HepG2 (cell line): ENCODE results near the gene GAS2. TPM values are rescaled to one million over a fixed set of nuclear protein-coding genes. Genes with fewer than 3 reads are reported as not detected.

Source experiments
- ARID3A ChIP-seq: IDR thresholded peaks from 2 replicates; pipeline ENCODE4 v1.6.1; 2012; ENCODE audit warnings: low read depth, low read length, improper control_type of control experiment
- BORCS8-MEF2B ChIP-seq: sonication (generic); formaldehyde crosslinking; IDR thresholded peaks from 2 replicates; pipeline ENCODE4 v1.8.0; 2022; ENCODE audit warnings: mild to moderate bottlenecking, missing genetic modification reagents
- FOXA3 ChIP-seq: IDR thresholded peaks from 2 replicates; pipeline ENCODE4 v1.6.1; 2016; ENCODE audit warnings: missing genetic modification reagents, missing compliant biosample characterization
- FOXK1 ChIP-seq: sonication (generic); formaldehyde crosslinking; IDR thresholded peaks from 2 replicates; pipeline ENCODE4 v1.4.0; 2020; ENCODE audit warnings: low read depth, missing genetic modification reagents, borderline replicate concordance
- HIC2 ChIP-seq: sonication (generic); formaldehyde crosslinking; IDR thresholded peaks from 2 replicates; pipeline ENCODE4 v1.9.0; 2022; ENCODE audit warnings: low read depth, missing genetic modification reagents
- SOX13 ChIP-seq, 3 experiments: fragments of 450-650 bp in 1 of 3; sonication (generic) in 1 of 3; formaldehyde crosslinking in 1 of 3; IDR thresholded peaks in 2 of 3; conservative IDR thresholded peaks in 1 of 3; 2 replicates each; pipeline versions ENCODE4 v1.5.0 to v1.6.1; 2016 to 2020; ENCODE audit warnings: antibody characterized with exemption in 1 of 3, mild to moderate bottlenecking in 1 of 3, missing compliant biosample characterization in 1 of 3, missing genetic modification reagents in 1 of 3, moderate library complexity in 1 of 3
- SP140L ChIP-seq: sonication (generic); formaldehyde crosslinking; IDR thresholded peaks from 2 replicates; pipeline ENCODE4 v1.4.0; 2020; ENCODE audit warnings: missing genetic modification reagents, borderline replicate concordance
- SRF ChIP-seq: IDR thresholded peaks from 2 replicates; pipeline ENCODE4 v1.6.1; 2011; ENCODE audit warnings: mild to moderate bottlenecking, low read depth, low read length, moderate library complexity
- TBX3 ChIP-seq: fragments of 450-650 bp; IDR thresholded peaks from 2 replicates; pipeline ENCODE4 v1.6.1; 2017; ENCODE audit warnings: antibody characterized with exemption, mild to moderate bottlenecking, inconsistent platforms, borderline replicate concordance
- XBP1 ChIP-seq: sonication (generic); formaldehyde crosslinking; IDR thresholded peaks from 2 replicates; pipeline ENCODE4 v1.5.0; 2020; ENCODE audit warnings: missing genetic modification reagents
- ZHX2 ChIP-seq, 2 experiments: sonication (generic) in 1 of 2; formaldehyde crosslinking in 1 of 2; IDR thresholded peaks; 2 replicates each; pipeline versions ENCODE4 v1.6.1 to v1.9.0; 2014 to 2022; ENCODE audit warnings: antibody characterized with exemption in 1 of 2, borderline replicate concordance in 1 of 2, inconsistent platforms in 1 of 2, low read depth in 1 of 2, missing genetic modification reagents in 1 of 2
- ZNF331 ChIP-seq: sonication (generic); formaldehyde crosslinking; IDR thresholded peaks from 2 replicates; pipeline ENCODE4 v1.4.0; 2020; ENCODE audit warnings: missing genetic modification reagents
- polyA plus RNA-seq, 8 experiments: library from polyadenylated mRNA; depleted of rRNA in 3 of 8; stranded (reverse) in 7 of 8; unstranded in 1 of 8; fragments of >200 nt; fragmentation: Illumina TruSeq in 4 of 8; extraction: Trizol in 4 of 8; gene quantifications; 2 replicates each; pipeline versions ENCODE4 v1.2.1 to v1.2.3, GENCODE V29; 2011 to 2016; ENCODE audit warnings: low read depth in 4 of 8, missing spikeins in 1 of 8, mixed read lengths in 1 of 8; ENCODE audit not compliant: insufficient read depth in 1 of 8
- total RNA-seq, 5 experiments: library from RNA; depleted of rRNA; stranded (reverse); fragments of >200 nt; fragmentation: Illumina TruSeq; extraction: Trizol; gene quantifications; 2 replicates each; pipeline ENCODE4 v1.2.3, GENCODE V29; 2016; ENCODE audit warnings: low read depth in 1 of 5
- TF ChIP-seq, protein P1 (sequence below): IDR thresholded peaks from 2 replicates; pipeline ENCODE4 v1.6.1; 2016; ENCODE audit warnings: low read depth, missing genetic modification reagents, missing compliant biosample characterization

The GAS2 gene
- total and polyA plus RNA-seq, 2 of the 13 experiments (the other 11 are each of a cell fraction or from before 2014, with no cell fraction given), result 26.0 to 85.1 TPM

- TF ChIP-seq ZHX2 (IDR thresholded peaks at IDR 0.05; ENCODE audit: low read depth), result no peak
- no peak for TF ChIP-seq ZHX2 (CRISPR knock-in tag; IDR thresholded peaks at IDR 0.05; ENCODE audit: borderline replicate concordance)
- TF ChIP-seq HIC2 (CRISPR knock-in tag), result no peak
- TF ChIP-seq, protein P1, sequence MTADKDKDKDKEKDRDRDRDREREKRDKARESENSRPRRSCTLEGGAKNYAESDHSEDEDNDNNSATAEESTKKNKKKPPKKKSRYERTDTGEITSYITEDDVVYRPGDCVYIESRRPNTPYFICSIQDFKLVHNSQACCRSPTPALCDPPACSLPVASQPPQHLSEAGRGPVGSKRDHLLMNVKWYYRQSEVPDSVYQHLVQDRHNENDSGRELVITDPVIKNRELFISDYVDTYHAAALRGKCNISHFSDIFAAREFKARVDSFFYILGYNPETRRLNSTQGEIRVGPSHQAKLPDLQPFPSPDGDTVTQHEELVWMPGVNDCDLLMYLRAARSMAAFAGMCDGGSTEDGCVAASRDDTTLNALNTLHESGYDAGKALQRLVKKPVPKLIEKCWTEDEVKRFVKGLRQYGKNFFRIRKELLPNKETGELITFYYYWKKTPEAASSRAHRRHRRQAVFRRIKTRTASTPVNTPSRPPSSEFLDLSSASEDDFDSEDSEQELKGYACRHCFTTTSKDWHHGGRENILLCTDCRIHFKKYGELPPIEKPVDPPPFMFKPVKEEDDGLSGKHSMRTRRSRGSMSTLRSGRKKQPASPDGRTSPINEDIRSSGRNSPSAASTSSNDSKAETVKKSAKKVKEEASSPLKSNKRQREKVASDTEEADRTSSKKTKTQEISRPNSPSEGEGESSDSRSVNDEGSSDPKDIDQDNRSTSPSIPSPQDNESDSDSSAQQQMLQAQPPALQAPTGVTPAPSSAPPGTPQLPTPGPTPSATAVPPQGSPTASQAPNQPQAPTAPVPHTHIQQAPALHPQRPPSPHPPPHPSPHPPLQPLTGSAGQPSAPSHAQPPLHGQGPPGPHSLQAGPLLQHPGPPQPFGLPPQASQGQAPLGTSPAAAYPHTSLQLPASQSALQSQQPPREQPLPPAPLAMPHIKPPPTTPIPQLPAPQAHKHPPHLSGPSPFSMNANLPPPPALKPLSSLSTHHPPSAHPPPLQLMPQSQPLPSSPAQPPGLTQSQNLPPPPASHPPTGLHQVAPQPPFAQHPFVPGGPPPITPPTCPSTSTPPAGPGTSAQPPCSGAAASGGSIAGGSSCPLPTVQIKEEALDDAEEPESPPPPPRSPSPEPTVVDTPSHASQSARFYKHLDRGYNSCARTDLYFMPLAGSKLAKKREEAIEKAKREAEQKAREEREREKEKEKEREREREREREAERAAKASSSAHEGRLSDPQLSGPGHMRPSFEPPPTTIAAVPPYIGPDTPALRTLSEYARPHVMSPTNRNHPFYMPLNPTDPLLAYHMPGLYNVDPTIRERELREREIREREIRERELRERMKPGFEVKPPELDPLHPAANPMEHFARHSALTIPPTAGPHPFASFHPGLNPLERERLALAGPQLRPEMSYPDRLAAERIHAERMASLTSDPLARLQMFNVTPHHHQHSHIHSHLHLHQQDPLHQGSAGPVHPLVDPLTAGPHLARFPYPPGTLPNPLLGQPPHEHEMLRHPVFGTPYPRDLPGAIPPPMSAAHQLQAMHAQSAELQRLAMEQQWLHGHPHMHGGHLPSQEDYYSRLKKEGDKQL (CRISPR knock-in tag), result 0 out of 2 replicates have a peak, but pooled peaks have one; percentile 20
- no peak for TF ChIP-seq BORCS8-MEF2B (CRISPR knock-in tag)
- no peak for TF ChIP-seq SP140L (CRISPR knock-in tag)
- TF ChIP-seq ARID3A, result 0 out of 2 replicates have a peak, but pooled peaks have one; percentile 12
- TF ChIP-seq SOX13 (IDR thresholded peaks at IDR 0.05), result no peak
- TF ChIP-seq SOX13 (CRISPR knock-in tag; conservative IDR thresholded peaks at IDR 0.05 in 1 of 2, IDR thresholded peaks at IDR 0.05 in 1 of 2), result peak in 1 of 2 experiments; percentile 80; a peak in 2 of 4 replicates
- TF ChIP-seq FOXK1, result peak; percentile 25; the same call in 1 of the 2 replicates
- TF ChIP-seq ZNF331 (CRISPR knock-in tag), result peak; percentile 53; the same call in 1 of the 2 replicates
- TF ChIP-seq XBP1, result no peak
- peak; percentile 75 for TF ChIP-seq FOXA3 (CRISPR knock-in tag)
- TF ChIP-seq TBX3, result no peak
- no peak for TF ChIP-seq SRF
Observed at GRCh38 chr11:22680628-22681027, 14.2 kb downstream of the GAS2 start (continued).
